GM08714 (cell line): Measurements from ENCODE around the gene GPS1.

ENCODE experiments used
- H3K4me3 ChIP-seq: fragments of 200-500 bp; sonication (Bioruptor generic); 2 replicates; pipeline ENCODE4 v1.5.1; 2014; ENCODE audit warnings: mild to moderate bottlenecking, low read length, inconsistent platforms
- ZNF274 ChIP-seq: IDR thresholded peaks from 2 replicates; pipeline ENCODE4 v1.6.1; 2012; ENCODE audit warnings: mild to moderate bottlenecking, low read depth, low read length

GPS1 gene

GRCh38 chr17:82061047-82061925, 9.6 kb downstream of the GPS1 start:
- no peak overlapping the region for H3K4me3 ChIP-seq
- no peak for TF ChIP-seq ZNF274

- no peak for TF ChIP-seq ZNF274
- H3K4me3 ChIP-seq = no peak overlapping the region
Measured at GRCh38 chr17:82062076-82062983, 10.6 kb downstream of the GPS1 start.

- TF ChIP-seq ZNF274 = no peak
- H3K4me3 ChIP-seq = no peak overlapping the region
Measured at GRCh38 chr17:82062984-82063368, 11.3 kb downstream of the GPS1 start.

- no peak overlapping the region; the same call in 1 of the 2 replicates for H3K4me3 ChIP-seq
- TF ChIP-seq ZNF274 = no peak
Measured at GRCh38 chr17:82063424-82064415, 12.0 kb downstream of the GPS1 start.

- TF ChIP-seq ZNF274 = no peak
- H3K4me3 ChIP-seq = peak overlapping the region; percentile 91
Measured at GRCh38 chr17:82064433-82065192, 12.9 kb downstream of the GPS1 start.

- no peak for TF ChIP-seq ZNF274
- peak overlapping the region; percentile 91 for H3K4me3 ChIP-seq
Measured at GRCh38 chr17:82065193-82065637, 13.5 kb downstream of the GPS1 start.

- TF ChIP-seq ZNF274 = no peak
- H3K4me3 ChIP-seq = peak within 1 kb of the TSS; percentile 91
Measured at GRCh38 chr17:82065638-82066303, 14.1 kb downstream of the GPS1 start, which contains the start of gene DUS1L. TSS of gene DUS1L (minus strand) at chr17:82065804. CDS start at chr17:82065059, 745 bp downstream.

- no peak overlapping the region for H3K4me3 ChIP-seq
- no peak for TF ChIP-seq ZNF274
Measured at GRCh38 chr17:82070611-82071010, 18.9 kb downstream of the GPS1 start.

GRCh38 chr17:82072827-82073226, 21.1 kb downstream of the GPS1 start:
- no peak overlapping the region for H3K4me3 ChIP-seq
- no peak for TF ChIP-seq ZNF274

GRCh38 chr17:82073446-82073845, 21.7 kb downstream of the GPS1 start:
- H3K4me3 ChIP-seq = no peak overlapping the region
- TF ChIP-seq ZNF274 = no peak

GRCh38 chr17:82076018-82076784, 24.5 kb downstream of the GPS1 start:
- no peak overlapping the region for H3K4me3 ChIP-seq
- no peak for TF ChIP-seq ZNF274
